HCT116 (cell line): Measurements from ENCODE around the gene LEMD3. TPM values are rescaled to one million over a fixed set of nuclear protein-coding genes. Genes with fewer than 3 reads are reported as not detected.

Experiments
- ATAC-seq: fragments of 200-7000 bp; cut with Tn5 transposase; 2 replicates; pipeline ENCODE4 v1.9.1; 2020; ENCODE audit warnings: mild to moderate bottlenecking, moderate library complexity
- BruUV-seq: library from RNA; stranded (reverse); fragments of 400-500 nt; replicated peaks from 2 replicates; lab custom pipeline; 2021; lab: Mats Ljungman, UMichigan
- CTCF ChIA-PET: fragments of 300-600 bp; sonication (Branson Sonifier 250); formaldehyde crosslinking; loops from one replicate; lab custom pipeline; 2021; ENCODE audit warnings: antibody characterized with exemption; lab: Charles Lee
- POLR2A ChIA-PET: fragments of 300-600, 350-600 bp; sonication (Branson Sonifier 250); formaldehyde crosslinking; loops from one replicate; lab custom pipeline; 2021; ENCODE audit warnings: antibody characterized with exemption; lab: Charles Lee
- RAD21 ChIA-PET, 2 experiments: fragments of 300-600 bp; sonication (Branson Sonifier 250); formaldehyde crosslinking; loops; one replicate each; lab custom pipeline; 2023; ENCODE audit warnings: low total read pairs in 2 of 2; ENCODE audit not compliant: uncharacterized antibody in 2 of 2, unreplicated experiment in 2 of 2, low non-redundant PET in 1 of 2; lab: Charles Lee
- DNase-seq: peaks from one replicate; pipeline ENCODE4 v3.0.0-alpha.2; 2010; ENCODE audit warnings: low read depth, low spot score
- H2AFZ ChIP-seq: fragments of 200-600 bp; shearing (Covaris generic), sonication (generic); 2 replicates; pipeline ENCODE4 v1.6.1; 2017; ENCODE audit warnings: low read depth, mixed run types, mixed read lengths, antibody characterized with exemption, low read length; ENCODE audit not compliant: poor library complexity, severe bottlenecking
- H3K27ac ChIP-seq: 2 replicates; pipeline ENCODE4 v1.5.1; 2012; ENCODE audit warnings: low read depth, low read length
- H3K27me3 ChIP-seq: fragments of 200-600 bp; sonication (generic); 2 replicates; pipeline ENCODE4 v1.6.1; 2016; ENCODE audit warnings: mixed run types, low read length, mixed read lengths; ENCODE audit not compliant: insufficient read depth
- H3K36me3 ChIP-seq, 2 experiments: fragments of 200-500 bp in 1 of 2; fragments of 200-600 bp in 1 of 2; sonication (Bioruptor generic) in 1 of 2; sonication (generic) in 1 of 2; 2 replicates each; pipeline versions ENCODE4 v1.5.1 to v1.6.1; 2014 to 2016; ENCODE audit warnings: low read length in 2 of 2, inconsistent platforms in 1 of 2, mixed read lengths in 1 of 2, mixed run types in 1 of 2; ENCODE audit not compliant: insufficient read depth in 2 of 2, control insufficient read depth in 1 of 2
- H3K4me1 ChIP-seq, 2 experiments: fragments of 200-600 bp in 1 of 2; sonication (generic) in 1 of 2; 2 replicates each; pipeline versions ENCODE4 v1.5.1 to v1.6.1; 2012 to 2017; ENCODE audit warnings: low read length in 2 of 2, inconsistent platforms in 1 of 2, mild to moderate bottlenecking in 1 of 2, mixed read lengths in 1 of 2, mixed run types in 1 of 2, moderate library complexity in 1 of 2; ENCODE audit not compliant: insufficient read depth in 2 of 2, control insufficient read depth in 1 of 2
- H3K4me2 ChIP-seq: fragments of 200-600 bp; sonication (generic); 2 replicates; pipeline ENCODE4 v1.6.1; 2017; ENCODE audit warnings: mixed run types, low read length, mixed read lengths
- H3K4me3 ChIP-seq, 2 experiments: fragments of 200-600 bp in 1 of 2; sonication (generic) in 1 of 2; replicated peaks in 1 of 2; 2 replicates each; pipeline ENCODE4 v1.5.1; 2011 to 2016; ENCODE audit warnings: low read length in 2 of 2, control low read depth in 1 of 2, low read depth in 1 of 2, mild to moderate bottlenecking in 1 of 2, mixed read lengths in 1 of 2, mixed run types in 1 of 2
- H3K79me2 ChIP-seq: fragments of 200-600 bp; sonication (generic); 2 replicates; pipeline ENCODE4 v1.6.1; 2017; ENCODE audit warnings: mild to moderate bottlenecking, mixed run types, low read length, moderate library complexity, mixed read lengths; ENCODE audit not compliant: insufficient read depth
- H3K9ac ChIP-seq: fragments of 200-600 bp; sonication (generic); 2 replicates; pipeline ENCODE4 v1.6.1; 2016; ENCODE audit warnings: low read length, mixed read lengths
- H3K9me2 ChIP-seq: fragments of 200-600 bp; sonication (generic), shearing (Covaris generic); 2 replicates; pipeline ENCODE4 v1.6.1; 2017; ENCODE audit warnings: mixed run types, mild to moderate bottlenecking, moderate library complexity; ENCODE audit not compliant: insufficient read depth
- H3K9me3 ChIP-seq, 2 experiments: fragments of 200-500 bp in 1 of 2; fragments of 200-600 bp in 1 of 2; sonication (Bioruptor generic) in 1 of 2; sonication (generic) in 1 of 2; 2 replicates each; pipeline ENCODE4 v1.6.1; 2014 to 2017; ENCODE audit warnings: low read length in 2 of 2, mixed read lengths in 2 of 2, inconsistent platforms in 1 of 2, low read depth in 1 of 2, mild to moderate bottlenecking in 1 of 2, mixed run types in 1 of 2, moderate library complexity in 1 of 2; ENCODE audit not compliant: control insufficient read depth in 1 of 2, insufficient read depth in 1 of 2
- H4K20me1 ChIP-seq: fragments of 200-600 bp; sonication (generic), shearing (Covaris generic); 2 replicates; pipeline ENCODE4 v1.6.1; 2017; ENCODE audit warnings: mixed run types, mild to moderate bottlenecking, moderate library complexity; ENCODE audit not compliant: insufficient read depth
- CEBPB ChIP-seq: IDR thresholded peaks from 2 replicates; pipeline ENCODE4 v1.6.1; 2012; ENCODE audit warnings: low read depth
- CTCF ChIP-seq, 3 experiments: fragments of 200-600 bp in 1 of 3; sonication (generic) in 1 of 3; IDR thresholded peaks in 2 of 3; conservative IDR thresholded peaks in 1 of 3; 2 replicates each; pipeline ENCODE4 v1.5.1; 2012 to 2017; ENCODE audit warnings: low read depth in 2 of 3, low read length in 2 of 3, antibody characterized with exemption in 1 of 3, borderline replicate concordance in 1 of 3, control low read depth in 1 of 3, mild to moderate bottlenecking in 1 of 3, mixed read lengths in 1 of 3, mixed run types in 1 of 3, moderate library complexity in 1 of 3; ENCODE audit not compliant: insufficient read depth in 1 of 3
- ELF1 ChIP-seq: IDR thresholded peaks from 2 replicates; pipeline ENCODE4 v1.6.1; 2012; ENCODE audit warnings: low read depth, borderline replicate concordance
- FOSL1 ChIP-seq: IDR thresholded peaks from 2 replicates; pipeline ENCODE4 v1.6.1; 2012; ENCODE audit warnings: low read depth
- POLR2A ChIP-seq: IDR thresholded peaks from 2 replicates; pipeline ENCODE4 v1.7.0; 2011; ENCODE audit warnings: borderline replicate concordance; ENCODE audit not compliant: insufficient read depth, insufficient read length; ENCODE audit errors: extremely low read depth
- SP1 ChIP-seq: IDR thresholded peaks from 2 replicates; pipeline ENCODE4 v1.6.1; 2012; ENCODE audit warnings: low read depth
- SRF ChIP-seq: IDR thresholded peaks from 2 replicates; pipeline ENCODE4 v1.6.1; 2012; ENCODE audit warnings: low read depth
- TCF7L2 ChIP-seq: IDR thresholded peaks from 2 replicates; pipeline ENCODE4 v1.7.0; 2011; ENCODE audit warnings: borderline replicate concordance, inconsistent platforms; ENCODE audit not compliant: insufficient read depth, insufficient read length; ENCODE audit errors: extremely low read depth
- ZBTB33 ChIP-seq: IDR thresholded peaks from 2 replicates; pipeline ENCODE4 v1.6.1; 2011; ENCODE audit warnings: mild to moderate bottlenecking, low read length, moderate library complexity; ENCODE audit not compliant: insufficient replicate concordance; ENCODE audit errors: extremely low read depth
- ZNF274 ChIP-seq: fragments of 200-500 bp; sonication (Bioruptor generic); IDR thresholded peaks from 2 replicates; pipeline ENCODE4 v1.6.1; 2014; ENCODE audit warnings: mild to moderate bottlenecking, low read depth, low read length, inconsistent platforms
- intact Hi-C: fragments of 100-400 bp; cut with micrococcal nuclease; formaldehyde crosslinking; loops from 2 replicates; pipeline ENCODE4 v1.10.0; 2022
- total RNA-seq: library from RNA; stranded (reverse); gene quantifications from one replicate; pipeline ENCODE4 v1.2.1, GENCODE V29; 2021; ENCODE audit not compliant: unreplicated experiment
- TF ChIP-seq, protein P1 (sequence below): IDR thresholded peaks from 2 replicates; pipeline ENCODE4 v1.6.1; 2012

The LEMD3 gene
- total RNA-seq, 1 experiment from 2014 or later: 28.7 TPM

DNA sequence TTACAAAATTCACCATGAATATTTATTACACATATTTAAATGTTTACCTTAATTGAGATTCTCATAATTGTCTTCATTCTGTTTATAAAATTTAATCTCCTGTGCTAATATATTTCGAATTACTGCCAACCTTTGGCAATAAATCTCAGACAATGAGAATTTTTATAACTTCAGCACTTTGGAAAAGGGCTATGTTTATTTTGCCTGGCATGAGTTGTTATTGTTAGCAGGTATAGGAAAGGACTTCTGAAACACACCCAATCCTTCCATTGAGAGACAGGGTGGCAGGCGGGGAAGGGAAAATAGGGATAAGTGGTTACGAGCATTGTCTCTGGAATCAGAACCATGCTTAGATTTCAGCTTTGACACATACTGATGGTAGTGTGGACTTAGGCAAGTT, 97.0 kb downstream of the LEMD3 start (continued):
- no peak for TF ChIP-seq ZBTB33
- no peak for TF ChIP-seq FOSL1
- TF ChIP-seq ZNF274: no peak
- TF ChIP-seq TCF7L2: no peak
- no peak for TF ChIP-seq ELF1
- TF ChIP-seq SRF: no peak

DNA sequence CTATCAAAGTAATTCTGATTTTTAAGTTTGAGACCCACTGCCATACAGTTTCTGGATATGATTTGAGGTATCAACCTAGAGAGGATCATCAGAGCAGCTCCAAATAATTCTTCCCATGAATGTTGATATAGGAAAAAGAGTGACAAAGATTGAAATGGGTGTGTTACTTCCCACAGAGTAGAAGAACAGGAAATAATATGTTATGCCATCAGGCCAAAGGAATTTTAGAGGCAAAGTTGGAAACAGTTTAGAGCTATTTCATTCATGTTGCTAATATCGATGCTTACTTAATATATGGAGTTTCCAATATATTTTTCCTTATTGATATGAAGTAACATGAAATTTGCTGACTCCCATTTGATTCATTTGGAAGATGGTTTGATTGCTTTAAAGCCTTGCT, 100.2 kb downstream of the LEMD3 start:
- Histone ChIP-seq H3K9ac (no peak overlapping the region), H3K4me3 (no peak overlapping the region), H3K4me1 (no peaks in the 10 kb centered on the region), H3K79me2 (no peaks in the 10 kb centered on the region), H3K9me3 (no peaks in the 10 kb centered on the region), H3K27ac (no peak overlapping the region), H2AFZ (peak overlapping the region; percentile 32), H3K36me3 (no peaks in the 10 kb centered on the region), H3K9me2 (0 out of 2 replicates have a peak, but pooled peaks cover 3% of the 10 kb centered on the region), H3K4me2 (no peak overlapping the region), H3K27me3 (no peaks in the 10 kb centered on the region), H4K20me1 (no peaks in the 10 kb centered on the region)
- DNase-seq (no peak), ATAC-seq (no peak)
- BruUV-seq: no TSS peak
- ChIA-PET POLR2A (no interaction called here), CTCF (no interaction called here), RAD21 (no interaction called here)
- intact Hi-C loops: no loop called here
- TF ChIP-seq CTCF (IDR thresholded peaks at IDR 0.05 in 2 of 3, conservative IDR thresholded peaks at IDR 0.05 in 1 of 3; ENCODE audit: borderline replicate concordance in 1 of 3, insufficient read depth in 1 of 3, low read depth in 2 of 3, low read length in 2 of 3) (no peak), POLR2A (no peak), SP1 (no peak), CEBPB (no peak)
- TF ChIP-seq, protein P1, sequence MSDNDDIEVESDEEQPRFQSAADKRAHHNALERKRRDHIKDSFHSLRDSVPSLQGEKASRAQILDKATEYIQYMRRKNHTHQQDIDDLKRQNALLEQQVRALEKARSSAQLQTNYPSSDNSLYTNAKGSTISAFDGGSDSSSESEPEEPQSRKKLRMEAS: no peak
